HepG2 (cell line): ENCODE results near the gene FXYD4. TPM values are rescaled to one million over a fixed set of nuclear protein-coding genes. Genes with fewer than 3 reads are reported as not detected.
A peak's percentile ranks its signal among the peaks of the same experiment; 100 is the strongest.

ENCODE experiments used
- ATAC-seq: fragments of 200-7000 bp; cut with Tn5 transposase; 3 replicates; pipeline ENCODE4 v1.9.1; 2020; ENCODE audit warnings: mild to moderate bottlenecking, moderate library complexity
- BruUV-seq: library from RNA; stranded (reverse); fragments of 400-500 nt; replicated peaks from 2 replicates; lab custom pipeline; 2021; lab: Mats Ljungman, UMichigan
- CTCF ChIA-PET: fragments of 300-600 bp; formaldehyde crosslinking; extraction: SDS; loops from one replicate; lab custom pipeline; 2021; ENCODE audit warnings: low total read pairs, inconsistent platforms, low intra/inter-chr PET ratio; lab: Yijun Ruan, JAX
- POLR2A ChIA-PET: fragments of 350-600 bp; sonication (Branson Sonifier 250); formaldehyde crosslinking; loops from one replicate; lab custom pipeline; 2020; ENCODE audit warnings: antibody characterized with exemption, inconsistent platforms; lab: Yijun Ruan, JAX
- DNase-seq: peaks from one replicate; pipeline ENCODE4 v3.0.0-alpha.2; 2015; ENCODE audit warnings: low spot score
- FAIRE-seq: peaks from 3 replicates; lab custom pipeline; 2011; peaks lifted over from hg19 to GRCh38; lab: Jason Lieb, UNC
- H2AFZ ChIP-seq: one replicate; pipeline ENCODE4 v1.6.1; 2011; ENCODE audit warnings: low read length, inconsistent platforms
- H3K27ac ChIP-seq: fragments of 300-600 bp; 3 replicates; pipeline ENCODE4 v1.8.0; 2011; ENCODE audit warnings: mixed run types, mild to moderate bottlenecking, mixed read lengths, low read length, inconsistent platforms; ENCODE audit not compliant: insufficient read depth; ENCODE audit errors: extremely low read length
- H3K27me3 ChIP-seq, 2 experiments: fragments of 200-600 bp in 1 of 2; 2 replicates in 1 of 2; 3 replicates in 1 of 2; pipeline versions ENCODE4 v1.6.0 to v1.8.0; 2011; ENCODE audit warnings: low read length in 2 of 2, mild to moderate bottlenecking in 2 of 2, moderate library complexity in 2 of 2, inconsistent platforms in 1 of 2; ENCODE audit not compliant: insufficient read depth in 2 of 2, control insufficient read depth in 1 of 2
- H3K36me3 ChIP-seq, 2 experiments: fragments of 200-600 bp in 1 of 2; replicated peaks in 1 of 2; 2 replicates in 1 of 2; 3 replicates in 1 of 2; pipeline versions ENCODE4 v1.5.1 to v1.8.0; 2011; ENCODE audit warnings: low read length in 2 of 2, inconsistent platforms in 1 of 2; ENCODE audit not compliant: insufficient read depth in 2 of 2, control insufficient read depth in 1 of 2
- H3K4me1 ChIP-seq: 2 replicates; pipeline ENCODE4 v1.5.1; 2012; ENCODE audit warnings: low read length, inconsistent platforms; ENCODE audit not compliant: insufficient read depth
- H3K4me2 ChIP-seq: 2 replicates; pipeline ENCODE4 v1.6.0; 2011; ENCODE audit warnings: low read depth, low read length, inconsistent platforms
- H3K4me3 ChIP-seq, 3 experiments: fragments of 200-600 bp in 1 of 3; sonication (generic), shearing (Covaris generic) in 1 of 3; replicated peaks in 1 of 3; 2 replicates each; pipeline ENCODE4 v1.5.1; 2011 to 2016; ENCODE audit warnings: low read length in 3 of 3, inconsistent platforms in 2 of 3, low read depth in 2 of 3, mild to moderate bottlenecking in 2 of 3, control low read depth in 1 of 3, mixed read lengths in 1 of 3; ENCODE audit not compliant: insufficient read depth in 1 of 3
- H3K79me2 ChIP-seq: one replicate; pipeline ENCODE4 v1.6.1; 2011; ENCODE audit warnings: low read length, inconsistent platforms; ENCODE audit not compliant: insufficient read depth
- H3K9ac ChIP-seq: 2 replicates; pipeline ENCODE4 v1.6.0; 2011; ENCODE audit warnings: mild to moderate bottlenecking, low read depth, low read length, inconsistent platforms; ENCODE audit not compliant: insufficient read depth
- H3K9me3 ChIP-seq: 2 replicates; pipeline ENCODE4 v1.5.1; 2012; ENCODE audit warnings: mild to moderate bottlenecking, low read length
- H4K20me1 ChIP-seq: 2 replicates; pipeline ENCODE4 v1.6.0; 2011; ENCODE audit warnings: inconsistent platforms, mild to moderate bottlenecking, low read length, moderate library complexity; ENCODE audit not compliant: insufficient read depth
- ARID4A ChIP-seq: sonication (generic); formaldehyde crosslinking; IDR thresholded peaks from 2 replicates; pipeline ENCODE4 v1.5.0; 2020; ENCODE audit warnings: mild to moderate bottlenecking, missing genetic modification reagents, borderline replicate concordance
- CREBL2 ChIP-seq: sonication (generic); formaldehyde crosslinking; IDR thresholded peaks from 2 replicates; pipeline ENCODE4 v1.8.1; 2023; ENCODE audit warnings: missing genetic modification reagents, mild to moderate bottlenecking, borderline replicate concordance
- NCOA5 ChIP-seq: sonication (generic); formaldehyde crosslinking; IDR thresholded peaks from 2 replicates; pipeline ENCODE4 v1.4.0; 2020; ENCODE audit warnings: missing genetic modification reagents
- ONECUT2 ChIP-seq: sonication (generic); formaldehyde crosslinking; IDR thresholded peaks from 2 replicates; pipeline ENCODE4 v1.4.0; 2020; ENCODE audit warnings: missing genetic modification reagents
- PHF8 ChIP-seq: sonication (generic); formaldehyde crosslinking; IDR thresholded peaks from 2 replicates; pipeline ENCODE4 v1.5.0; 2020; ENCODE audit warnings: missing genetic modification reagents
- SCMH1 ChIP-seq: sonication (generic); formaldehyde crosslinking; IDR thresholded peaks from 2 replicates; pipeline ENCODE4 v1.9.0; 2021; ENCODE audit warnings: missing genetic modification reagents, mild to moderate bottlenecking, borderline replicate concordance
- XBP1 ChIP-seq: sonication (generic); formaldehyde crosslinking; IDR thresholded peaks from 2 replicates; pipeline ENCODE4 v1.5.0; 2020; ENCODE audit warnings: missing genetic modification reagents
- XRCC5 ChIP-seq: fragments of 200-400 bp; formaldehyde crosslinking; optimal IDR thresholded peaks from 2 replicates; pipeline ENCODE3; 2017; ENCODE audit warnings: mild to moderate bottlenecking, low read length
- ZFP82 ChIP-seq: sonication (generic); formaldehyde crosslinking; IDR thresholded peaks from 2 replicates; pipeline ENCODE4 v1.5.1; 2020; ENCODE audit warnings: mild to moderate bottlenecking, missing genetic modification reagents, borderline replicate concordance
- ZNF382 ChIP-seq: sonication (generic); formaldehyde crosslinking; IDR thresholded peaks from 2 replicates; pipeline ENCODE4 v1.5.0; 2020; ENCODE audit warnings: missing genetic modification reagents, mild to moderate bottlenecking, borderline replicate concordance
- ZNF430 ChIP-seq: sonication (generic); formaldehyde crosslinking; IDR thresholded peaks from 2 replicates; pipeline ENCODE4 v1.9.0; 2021; ENCODE audit warnings: mild to moderate bottlenecking, missing genetic modification reagents
- ZNF746 ChIP-seq: sonication (generic); formaldehyde crosslinking; IDR thresholded peaks from 2 replicates; pipeline ENCODE4 v1.8.0; 2022; ENCODE audit warnings: mild to moderate bottlenecking, missing genetic modification reagents
- ZNF75D ChIP-seq: sonication (generic); formaldehyde crosslinking; IDR thresholded peaks from 2 replicates; pipeline ENCODE4 v1.8.1; 2023; ENCODE audit warnings: missing genetic modification reagents, mild to moderate bottlenecking, borderline replicate concordance
- whole genome bisulfite sequencing: methylation state at CpG from one replicate; pipeline ENCODE4 v1.1.6; 2017; ENCODE audit warnings: low lambda C conversion rate; 5-methylcytosine and 5-hydroxymethylcytosine counted together
- in situ Hi-C: cut with HindIII; loops from 2 replicates; pipeline ENCODE4 v1.10.0; 2017; ENCODE audit warnings: low pct_unique_long_range_greater_than_20kb; ENCODE audit not compliant: extremely low pct_ligation_motif_present
- intact Hi-C: fragments of 100-400 bp; cut with micrococcal nuclease; formaldehyde crosslinking; loops from one replicate; pipeline ENCODE4 v1.10.0; 2022; ENCODE audit not compliant: unreplicated experiment
- polyA plus RNA-seq, 8 experiments: library from polyadenylated mRNA; depleted of rRNA in 3 of 8; stranded (reverse) in 7 of 8; unstranded in 1 of 8; fragments of >200 nt; fragmentation: Illumina TruSeq in 4 of 8; extraction: Trizol in 4 of 8; gene quantifications; 2 replicates each; pipeline versions ENCODE4 v1.2.1 to v1.2.3, GENCODE V29; 2011 to 2016; ENCODE audit warnings: low read depth in 4 of 8, missing spikeins in 1 of 8, mixed read lengths in 1 of 8; ENCODE audit not compliant: insufficient read depth in 1 of 8
- total RNA-seq, 5 experiments: library from RNA; depleted of rRNA; stranded (reverse); fragments of >200 nt; fragmentation: Illumina TruSeq; extraction: Trizol; gene quantifications; 2 replicates each; pipeline ENCODE4 v1.2.3, GENCODE V29; 2016; ENCODE audit warnings: low read depth in 1 of 5

The FXYD4 gene
- total and polyA plus RNA-seq, 2 of the 13 experiments (the other 11 are each of a cell fraction or from before 2014, with no cell fraction given), result not detected

GRCh38 chr10:43415544-43415943, 44.1 kb downstream of the FXYD4 start:
- intact Hi-C loops (no loop called here), in situ Hi-C loops (loop anchor here (25.0 kb wide), 1 partner anchor 1547 kb away; the partner anchor contains the start of gene RASSF4)
- no peaks in the 10 kb centered on the region for H3K79me2 ChIP-seq
- no peak overlapping the region for H3K4me3 ChIP-seq
- no peak overlapping the region for H3K9ac ChIP-seq
- 80% methylated on average over 10 of the region's 10 CpGs for WGBS
- H2AFZ ChIP-seq, result no peak overlapping the region
- ATAC-seq, result no peak
- H3K27me3 ChIP-seq, result no peaks in the 10 kb centered on the region
- DNase-seq, result no peak
- peaks cover 56% of the 10 kb centered on the region for H3K4me1 ChIP-seq
- TF ChIP-seq PHF8 (no peak), ZNF430 (CRISPR knock-in tag) (no peak), ONECUT2 (CRISPR knock-in tag) (no peak)
- no peak overlapping the region for H3K4me2 ChIP-seq
- BruUV-seq, result no TSS peak
- H3K9me3 ChIP-seq, result no peaks in the 10 kb centered on the region
- FAIRE-seq, result no peak
- H3K36me3 ChIP-seq, result no peaks in the 10 kb centered on the region
- no peak overlapping the region for H3K27ac ChIP-seq
- CTCF ChIA-PET, result no interaction called here
- no peaks in the 10 kb centered on the region for H4K20me1 ChIP-seq
- POLR2A ChIA-PET, result no interaction called here

- ATAC-seq (peak; percentile 36), FAIRE-seq (peak; percentile 89), DNase-seq (peak; percentile 92)
- Histone ChIP-seq H3K9ac (peak overlapping the region; percentile 51), H3K27me3 (no peaks in the 10 kb centered on the region), H4K20me1 (no peaks in the 10 kb centered on the region), H3K4me2 (peak overlapping the region; percentile 47), H2AFZ (no peak overlapping the region), H3K27ac (peak overlapping the region; percentile 63), H3K9me3 (no peaks in the 10 kb centered on the region), H3K4me1 (peaks cover 53% of the 10 kb centered on the region), H3K79me2 (no peaks in the 10 kb centered on the region), H3K36me3 (no peaks in the 10 kb centered on the region), H3K4me3 (peak overlapping the region in 1 of 3 experiments; percentile 1; a peak in 1 of 6 replicates)
- no TSS peak for BruUV-seq
- ChIA-PET POLR2A (interaction anchor here (3.8 to 4.9 kb wide), 3 partner anchors 9 to 21 kb away, joined by 33 to 39 read pairs (median 33); partner anchors contain the start of genes HNRNPF and ZNF487), CTCF (no interaction called here)
- intact Hi-C loops, result no loop called here
- in situ Hi-C loops, result loop anchor here (25.0 kb wide), 1 partner anchor 1544 kb away; the partner anchor contains the start of gene RASSF4
- 55% methylated on average over 14 of the region's 14 CpGs for WGBS
- TF ChIP-seq ZNF75D (CRISPR knock-in tag) (no peak), ZNF382 (CRISPR knock-in tag) (no peak), SCMH1 (no peak), ZFP82 (CRISPR knock-in tag) (no peak), CREBL2 (CRISPR knock-in tag) (no peak), XRCC5 (no peak), ZNF746 (CRISPR knock-in tag) (peak; percentile 55; the same call in 1 of the 2 replicates), XBP1 (no peak), NCOA5 (no peak), ARID4A (CRISPR knock-in tag) (peak; percentile 46; the same call in 1 of the 2 replicates)
Measured at GRCh38 chr10:43417950-43418768, 46.7 kb downstream of the FXYD4 start.
